CD8-positive, alpha-beta memory T cell (primary cell): ENCODE data around the gene PRMT1. TPM values are rescaled to one million over a fixed set of nuclear protein-coding genes. Genes with fewer than 3 reads are reported as not detected.

ENCODE experiments used
- CTCF ChIA-PET: fragments of 350-600 bp; sonication (Branson Sonifier 250); formaldehyde crosslinking; loops from one replicate; lab custom pipeline; 2021; ENCODE audit warnings: antibody characterized with exemption; lab: Charles Lee
- POLR2A ChIA-PET: fragments of 350-600 bp; sonication (Branson Sonifier 250); formaldehyde crosslinking; loops from one replicate; lab custom pipeline; 2021; ENCODE audit warnings: antibody characterized with exemption; lab: Charles Lee
- DNase-seq, 5 donors: peaks; one replicate each; pipeline versions ENCODE4 v3.0.0 to v3.0.0-alpha.2; 2020 to 2022; ENCODE audit warnings: mixed read lengths in 1 of 5
- H3K27ac ChIP-seq: one replicate; pipeline ENCODE4 v1.7.0; 2013; ENCODE audit warnings: low read depth, mild to moderate bottlenecking, low read length, moderate library complexity
- H3K27me3 ChIP-seq: 2 replicates; pipeline ENCODE4 v1.7.0; 2013; ENCODE audit warnings: low read length, mild to moderate bottlenecking; ENCODE audit not compliant: insufficient read depth, poor library complexity, severe bottlenecking
- H3K36me3 ChIP-seq: 2 replicates; pipeline ENCODE4 v1.7.0; 2013; ENCODE audit warnings: mild to moderate bottlenecking, low read length, moderate library complexity; ENCODE audit not compliant: insufficient read depth
- H3K4me1 ChIP-seq: 2 replicates; pipeline ENCODE4 v1.7.0; 2013; ENCODE audit warnings: mild to moderate bottlenecking, low read length, moderate library complexity; ENCODE audit not compliant: insufficient read depth
- H3K4me3 ChIP-seq: 2 replicates; pipeline ENCODE4 v1.7.0; 2013; ENCODE audit warnings: mild to moderate bottlenecking, low read length
- H3K9me3 ChIP-seq: 2 replicates; pipeline ENCODE4 v1.7.0; 2013; ENCODE audit warnings: mild to moderate bottlenecking, low read length
- H3K27ac Mint-ChIP-seq, 8 donors: one replicate each; pipeline ENCODE4 v1.8.0; 2020 to 2021; ENCODE audit warnings: mixed read lengths in 8 of 8, mild to moderate bottlenecking in 6 of 8, inconsistent platforms in 3 of 8, moderate library complexity in 3 of 8
- H3K27me3 Mint-ChIP-seq, 2 donors: one replicate each; pipeline ENCODE4 v1.8.0; 2020 to 2021; ENCODE audit warnings: mixed read lengths in 2 of 2, mild to moderate bottlenecking in 1 of 2, moderate library complexity in 1 of 2
- H3K36me3 Mint-ChIP-seq, 3 donors: one replicate each; pipeline ENCODE4 v1.8.0; 2020 to 2021; ENCODE audit warnings: mixed read lengths in 3 of 3, inconsistent platforms in 1 of 3, mild to moderate bottlenecking in 1 of 3
- H3K4me1 Mint-ChIP-seq, 3 donors: one replicate each; pipeline ENCODE4 v1.8.0; 2020 to 2021; ENCODE audit warnings: mixed read lengths in 3 of 3, inconsistent platforms in 1 of 3, mild to moderate bottlenecking in 1 of 3
- H3K4me3 Mint-ChIP-seq, 7 donors: one replicate each; pipeline ENCODE4 v1.8.0; 2020 to 2021; ENCODE audit warnings: mixed read lengths in 7 of 7, mild to moderate bottlenecking in 6 of 7, moderate library complexity in 4 of 7, inconsistent platforms in 2 of 7
- H3K9me3 Mint-ChIP-seq, 5 donors: one replicate each; pipeline ENCODE4 v1.8.0; 2020 to 2022; ENCODE audit warnings: mixed read lengths in 5 of 5, mild to moderate bottlenecking in 3 of 5, moderate library complexity in 2 of 5, inconsistent platforms in 1 of 5
- polyA plus RNA-seq: library from polyadenylated mRNA; unstranded; fragments of 300-500 nt; fragmentation: Illumina TruSeq; gene quantifications from one replicate; pipeline ENCODE4 v1.2.3, GENCODE V29; 2021
- total RNA-seq, 2 experiments: library from RNA; stranded (reverse); gene quantifications; one replicate each; pipeline ENCODE4 v1.2.3, GENCODE V29; 2021

Gene PRMT1
- total and polyA plus RNA-seq, 3 experiments from 2014 or later, result 135 to 537 (median 529) TPM

DNA sequence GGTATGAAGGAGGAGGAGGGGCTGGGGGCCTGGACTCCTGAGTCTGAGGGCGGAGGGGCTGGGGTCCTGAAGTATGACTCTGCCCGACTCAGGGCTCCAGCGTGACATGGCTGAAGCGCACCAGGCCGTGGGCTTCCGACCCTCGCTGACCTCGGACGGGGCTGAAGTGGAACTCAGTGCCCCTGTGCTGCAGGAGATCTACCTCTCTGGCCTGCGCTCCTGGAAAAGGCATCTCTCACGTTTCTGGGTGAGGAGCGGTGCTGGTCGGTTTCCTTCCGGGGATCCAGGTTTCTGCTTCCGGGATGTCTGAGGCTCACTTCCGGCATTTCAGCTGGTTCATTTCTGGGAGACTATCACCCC is 15.1 kb downstream of the PRMT1 start:
- peaks cover 14 to 31% (median 14%) of the 10 kb centered on the region in 3 donors for H3K4me1 Mint-ChIP-seq
- CTCF ChIA-PET, result interaction anchor here (1.7 kb wide), 1 partner anchor 12 kb away, joined by 5 read pairs; no protein-coding TSS in a partner anchor
- H3K36me3 Mint-ChIP-seq, result peaks cover 2 to 14% (median 3%) of the 10 kb centered on the region in 3 donors
- H3K9me3 Mint-ChIP-seq, result no peaks in the 10 kb centered on the region
- Histone ChIP-seq H3K9me3 (no peaks in the 10 kb centered on the region), H3K4me3 (no peak overlapping the region), H3K36me3 (no peaks in the 10 kb centered on the region), H3K27me3 (no peaks in the 10 kb centered on the region), H3K4me1 (peaks cover 17% of the 10 kb centered on the region), H3K27ac (no peak overlapping the region)
- peak overlapping the region in 2 of 7 donors; percentile 26 to 41 for H3K4me3 Mint-ChIP-seq
- POLR2A ChIA-PET, result no interaction called here
- H3K27me3 Mint-ChIP-seq, result peaks cover 21 to 24% of the 10 kb centered on the region in 2 donors
- H3K27ac Mint-ChIP-seq, result peak overlapping the region in 1 of 8 donors; percentile 33
- DNase-seq, result no peak

- H3K36me3 ChIP-seq, result no peaks in the 10 kb centered on the region
- ChIA-PET POLR2A (no interaction called here), CTCF (interaction anchor here (0.9 kb wide), 1 partner anchor 12 kb away, joined by 3 read pairs; no protein-coding TSS in a partner anchor)
- H3K27ac ChIP-seq, result no peak overlapping the region
- H3K4me3 ChIP-seq, result no peak overlapping the region
- no peak overlapping the region for H3K27ac Mint-ChIP-seq
- peaks cover 8 to 15% of the 10 kb centered on the region in 2 donors for H3K27me3 Mint-ChIP-seq
- H3K4me1 Mint-ChIP-seq, result peaks cover 4 to 10% (median 5%) of the 10 kb centered on the region in 3 donors
- H3K36me3 Mint-ChIP-seq, result peaks cover 0 to 2% (median 0%) of the 10 kb centered on the region in 3 donors
- no peaks in the 10 kb centered on the region for H3K9me3 Mint-ChIP-seq
- H3K4me1 ChIP-seq, result peaks cover 5% of the 10 kb centered on the region
- H3K9me3 ChIP-seq, result no peaks in the 10 kb centered on the region
- no peak for DNase-seq
- no peak overlapping the region for H3K4me3 Mint-ChIP-seq
- no peaks in the 10 kb centered on the region for H3K27me3 ChIP-seq
Observed at GRCh38 chr19:49696115-49696514, 19.0 kb downstream of the PRMT1 start.

DNA sequence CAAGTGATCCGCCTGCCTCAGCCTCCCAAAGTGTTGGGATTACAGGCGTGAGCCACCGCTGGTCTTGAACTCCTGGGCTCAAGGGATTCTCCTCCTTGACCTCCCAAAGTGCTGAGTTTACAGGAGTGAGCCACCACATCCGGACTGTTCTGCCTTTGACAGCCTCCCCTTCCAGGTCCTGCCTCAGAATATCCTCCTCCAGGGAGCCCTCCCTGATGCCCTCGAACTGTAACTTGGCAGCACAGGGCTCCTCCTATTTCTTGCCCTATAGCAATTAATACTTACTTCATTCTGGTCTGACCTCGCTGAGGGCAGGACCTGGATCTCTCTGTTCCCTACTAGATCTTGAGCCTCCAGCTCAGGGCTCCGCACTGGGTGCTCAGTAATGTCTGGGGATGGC is 19.8 kb downstream of the PRMT1 start:
- ChIA-PET CTCF (no interaction called here), POLR2A (no interaction called here)

GRCh38 chr19:49699364-49699763 is 22.3 kb downstream of the PRMT1 start:
- H3K36me3 Mint-ChIP-seq, result no peaks in the 10 kb centered on the region
- H3K4me3 Mint-ChIP-seq, result no peak overlapping the region
- Histone ChIP-seq H3K27me3 (no peaks in the 10 kb centered on the region), H3K4me1 (no peaks in the 10 kb centered on the region), H3K36me3 (no peaks in the 10 kb centered on the region), H3K9me3 (no peaks in the 10 kb centered on the region), H3K4me3 (no peak overlapping the region), H3K27ac (no peak overlapping the region)
- ChIA-PET POLR2A (no interaction called here), CTCF (interaction anchor here (1.5 kb wide), 1 partner anchor 18 kb away, joined by 3 read pairs; no protein-coding TSS in a partner anchor)
- H3K4me1 Mint-ChIP-seq, result no peaks in the 10 kb centered on the region
- no peaks in the 10 kb centered on the region for H3K9me3 Mint-ChIP-seq
- DNase-seq, result no peak
- no peak overlapping the region for H3K27ac Mint-ChIP-seq
- H3K27me3 Mint-ChIP-seq, result peaks cover 0 to 7% of the 10 kb centered on the region in 2 donors

More for the DNA sequence above, 19.8 kb downstream of the PRMT1 start:
- Mint-ChIP-seq H3K4me1 (peaks cover 0 to 4% (median 2%) of the 10 kb centered on the region in 3 donors), H3K27ac (no peak overlapping the region), H3K27me3 (peaks cover 8 to 9% of the 10 kb centered on the region in 2 donors), H3K36me3 (peaks cover 0 to 2% (median 0%) of the 10 kb centered on the region in 3 donors), H3K9me3 (no peaks in the 10 kb centered on the region), H3K4me3 (no peak overlapping the region)
- Histone ChIP-seq H3K4me1 (no peaks in the 10 kb centered on the region), H3K27me3 (no peaks in the 10 kb centered on the region), H3K27ac (no peak overlapping the region), H3K4me3 (no peak overlapping the region), H3K36me3 (no peaks in the 10 kb centered on the region), H3K9me3 (no peaks in the 10 kb centered on the region)
- DNase-seq, result no peak

DNA sequence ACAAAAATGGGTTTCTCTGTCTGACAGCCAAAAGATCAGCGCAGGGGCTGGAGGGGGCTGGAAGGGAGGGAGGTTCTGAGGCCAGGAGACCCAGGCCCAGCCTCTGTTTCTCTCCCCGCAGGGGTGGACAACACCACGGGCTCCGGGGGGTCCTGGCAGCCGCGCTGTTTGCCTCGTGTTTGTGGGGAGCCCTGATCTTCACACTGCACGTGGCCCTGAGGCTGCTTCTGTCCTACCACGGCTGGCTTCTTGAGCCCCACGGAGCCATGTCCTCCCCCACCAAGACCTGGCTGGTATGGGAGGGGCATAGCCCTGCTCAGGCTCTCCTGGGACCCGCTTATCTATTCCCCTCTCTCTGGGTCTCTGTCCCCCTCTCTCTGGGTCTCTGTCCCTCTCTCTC is 23.5 kb downstream of the PRMT1 start:
- H3K36me3 ChIP-seq, result no peaks in the 10 kb centered on the region
- H3K4me1 Mint-ChIP-seq, result no peaks in the 10 kb centered on the region
- CTCF ChIA-PET, result no interaction called here
- H3K27ac Mint-ChIP-seq, result no peak overlapping the region
- H3K4me1 ChIP-seq, result no peaks in the 10 kb centered on the region
- no peak overlapping the region for H3K4me3 ChIP-seq
- DNase-seq, result no peak
- no peak overlapping the region for H3K27ac ChIP-seq
- no peaks in the 10 kb centered on the region for H3K9me3 ChIP-seq
- H3K4me3 Mint-ChIP-seq, result no peak overlapping the region
- no peaks in the 10 kb centered on the region for H3K36me3 Mint-ChIP-seq
- H3K27me3 ChIP-seq, result no peaks in the 10 kb centered on the region
- peaks cover 0 to 5% of the 10 kb centered on the region in 2 donors for H3K27me3 Mint-ChIP-seq
- no peaks in the 10 kb centered on the region for H3K9me3 Mint-ChIP-seq
- POLR2A ChIA-PET, result no interaction called here

DNA sequence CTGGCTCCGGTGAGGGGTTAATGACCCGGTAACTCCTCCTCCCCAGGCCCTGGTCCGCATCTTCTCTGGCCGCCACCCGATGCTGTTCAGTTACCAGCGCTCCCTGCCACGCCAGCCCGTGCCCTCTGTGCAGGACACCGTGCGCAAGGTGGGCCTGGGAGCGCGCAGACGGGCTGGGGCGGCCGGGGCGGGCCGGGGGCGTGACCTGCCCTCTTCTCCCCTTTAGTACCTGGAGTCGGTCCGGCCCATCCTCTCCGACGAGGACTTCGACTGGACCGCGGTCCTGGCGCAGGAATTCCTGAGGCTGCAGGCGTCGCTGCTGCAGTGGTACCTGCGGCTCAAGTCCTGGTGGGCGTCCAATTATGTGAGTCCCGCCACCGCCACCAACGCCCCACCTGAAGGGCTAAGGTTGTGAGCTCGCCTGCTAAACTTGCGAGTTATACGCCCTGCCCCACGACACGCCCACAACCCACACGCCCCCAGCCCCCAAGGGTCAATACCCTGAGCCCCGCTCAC is 24.3 kb downstream of the PRMT1 start:
- ChIA-PET CTCF (no interaction called here), POLR2A (no interaction called here)
- no peak overlapping the region for H3K27ac Mint-ChIP-seq
- no peak overlapping the region for H3K27ac ChIP-seq
- no peaks in the 10 kb centered on the region for H3K4me1 ChIP-seq
- no peaks in the 10 kb centered on the region for H3K4me1 Mint-ChIP-seq
- H3K9me3 ChIP-seq, result no peaks in the 10 kb centered on the region
- H3K9me3 Mint-ChIP-seq, result no peaks in the 10 kb centered on the region
- no peaks in the 10 kb centered on the region for H3K27me3 ChIP-seq
- H3K36me3 Mint-ChIP-seq, result no peaks in the 10 kb centered on the region
- H3K36me3 ChIP-seq, result no peaks in the 10 kb centered on the region
- H3K27me3 Mint-ChIP-seq, result peaks cover 0 to 8% of the 10 kb centered on the region in 2 donors
- DNase-seq, result no peak
- no peak overlapping the region for H3K4me3 Mint-ChIP-seq
- H3K4me3 ChIP-seq, result no peak overlapping the region

GRCh38 chr19:49704888-49705642 is 28.0 kb downstream of the PRMT1 start:
- H3K27ac Mint-ChIP-seq, result no peak overlapping the region
- CTCF ChIA-PET, result interaction anchor here (0.9 kb wide), 1 partner anchor 13 kb away, joined by 3 read pairs; no protein-coding TSS in a partner anchor
- H3K27me3 ChIP-seq, result no peaks in the 10 kb centered on the region

GRCh38 chr19:49705919-49706318 is 28.8 kb downstream of the PRMT1 start:
- POLR2A ChIA-PET, result no interaction called here
- Histone ChIP-seq H3K9me3 (no peaks in the 10 kb centered on the region), H3K27ac (no peak overlapping the region), H3K4me3 (no peak overlapping the region), H3K4me1 (no peaks in the 10 kb centered on the region), H3K36me3 (no peaks in the 10 kb centered on the region), H3K27me3 (no peaks in the 10 kb centered on the region)
- Mint-ChIP-seq H3K4me3 (no peak overlapping the region), H3K4me1 (no peaks in the 10 kb centered on the region), H3K27ac (no peak overlapping the region), H3K36me3 (peaks cover 0 to 5% (median 0%) of the 10 kb centered on the region in 3 donors), H3K9me3 (no peaks in the 10 kb centered on the region), H3K27me3 (peaks cover 5 to 11% of the 10 kb centered on the region in 2 donors)
- CTCF ChIA-PET, result no interaction called here
- no peak for DNase-seq

More at GRCh38 chr19:49704888-49705642, 28.0 kb downstream of the PRMT1 start:
- no peaks in the 10 kb centered on the region for H3K9me3 ChIP-seq
- H3K4me1 ChIP-seq, result no peaks in the 10 kb centered on the region
- Mint-ChIP-seq H3K4me1 (no peaks in the 10 kb centered on the region), H3K9me3 (no peaks in the 10 kb centered on the region), H3K36me3 (peaks cover 0 to 1% (median 0%) of the 10 kb centered on the region in 3 donors), H3K4me3 (no peak overlapping the region), H3K27me3 (peaks cover 2 to 9% of the 10 kb centered on the region in 2 donors)
- POLR2A ChIA-PET, result no interaction called here
- H3K27ac ChIP-seq, result no peak overlapping the region
- H3K4me3 ChIP-seq, result no peak overlapping the region
- H3K36me3 ChIP-seq, result no peaks in the 10 kb centered on the region
- no peak for DNase-seq
